ENCODE data around the gene SHANK3. TPM values are rescaled to one million over a fixed set of nuclear protein-coding genes. Genes with fewer than 3 reads are reported as not detected.
A peak's percentile ranks its signal among the peaks of the same experiment; 100 is the strongest.

The SHANK3 gene
- total and polyA plus RNA-seq, 9 donors = 2.6 to 23.2 (median 6.2) TPM

- Histone ChIP-seq H3K27me3 (no peaks in the 10 kb centered on the region), H3K4me3 (no peak overlapping the region), H3K9me3 (no peaks in the 10 kb centered on the region), H3K36me3 (no peaks in the 10 kb centered on the region), H3K27ac (no peak overlapping the region), H3K4me1 (ENCODE audit: insufficient read depth) (no peaks in the 10 kb centered on the region)
- intact Hi-C loops (cut with DNase I) = no loop called here
- DNase-seq = peak in 1 of 5 donors; percentile 1
- TF ChIP-seq POLR2A (IDR thresholded peaks at IDR 0.05) = no peak
- TF ChIP-seq EP300 (IDR thresholded peaks at IDR 0.05) = no peak
- TF ChIP-seq CTCF (IDR thresholded peaks at IDR 0.05) = no peak
- 16 to 18% (median 16%) methylated on average over 2 of the region's 2 CpGs for WGBS, 3 donors
Measured at GRCh38 chr22:50691521-50691920, 18.9 kb downstream of the SHANK3 start.

GRCh38 chr22:50693462-50693861 lies 20.8 kb downstream of the SHANK3 start:
- no peak for DNase-seq
- Histone ChIP-seq H3K36me3 (no peaks in the 10 kb centered on the region), H3K27ac (no peak overlapping the region), H3K4me3 (no peak overlapping the region), H3K9me3 (no peaks in the 10 kb centered on the region), H3K4me1 (ENCODE audit: insufficient read depth) (peaks cover 5% of the 10 kb centered on the region), H3K27me3 (no peaks in the 10 kb centered on the region)
- 71 to 83% (median 81%) methylated on average over 6 of the region's 6 CpGs for WGBS, 3 donors
- intact Hi-C loops (cut with DNase I) = no loop called here
- TF ChIP-seq EP300 (IDR thresholded peaks at IDR 0.05) (no peak), CTCF (IDR thresholded peaks at IDR 0.05) (no peak), POLR2A (IDR thresholded peaks at IDR 0.05) (no peak)

GRCh38 chr22:50694099-50694605 lies 21.5 kb downstream of the SHANK3 start:
- H3K27me3 ChIP-seq = no peaks in the 10 kb centered on the region
- TF ChIP-seq CTCF (IDR thresholded peaks at IDR 0.05) = no peak
- no peak for TF ChIP-seq POLR2A (IDR thresholded peaks at IDR 0.05)
- no peak for TF ChIP-seq EP300 (IDR thresholded peaks at IDR 0.05)
- 59 to 65% (median 64%) methylated on average over 3 of the region's 3 CpGs for whole genome bisulfite sequencing, 3 donors
- H3K36me3 ChIP-seq = no peaks in the 10 kb centered on the region
- H3K4me3 ChIP-seq = no peak overlapping the region
- H3K27ac ChIP-seq = no peak overlapping the region
- peaks cover 5% of the 10 kb centered on the region for H3K4me1 ChIP-seq (ENCODE audit: insufficient read depth)
- intact Hi-C loops (cut with DNase I) = no loop called here
- DNase-seq = peak in 1 of 5 donors; percentile 0
- no peaks in the 10 kb centered on the region for H3K9me3 ChIP-seq

- intact Hi-C loops (cut with DNase I) = no loop called here
- Histone ChIP-seq H3K9me3 (no peaks in the 10 kb centered on the region), H3K27me3 (no peaks in the 10 kb centered on the region), H3K36me3 (no peaks in the 10 kb centered on the region), H3K27ac (no peak overlapping the region), H3K4me3 (no peak overlapping the region), H3K4me1 (ENCODE audit: insufficient read depth) (peaks cover 5% of the 10 kb centered on the region)
- TF ChIP-seq POLR2A (IDR thresholded peaks at IDR 0.05) (no peak), EP300 (IDR thresholded peaks at IDR 0.05) (no peak), CTCF (IDR thresholded peaks at IDR 0.05) (no peak)
- peak in 3 of 5 donors; percentile 7 to 9 (median 9) for DNase-seq
- 78 to 84% (median 83%) methylated on average over 18 of the region's 18 CpGs for WGBS, 3 donors
Measured at GRCh38 chr22:50694766-50695420, 22.3 kb downstream of the SHANK3 start.
